ENCODE data around the gene RPS3A.
A peak's percentile ranks its signal among the peaks of the same experiment; 100 is the strongest.
"Not testable (repeated sequence)": the region's sequence is repeated elsewhere in the genome, so short reads cannot be mapped to it uniquely, and the experiment has no call there.

The RPS3A gene

GRCh38 chr4:151117371-151117962 is 18.0 kb downstream of the RPS3A start:
- peak; percentile 52 to 56 for DNase-seq

DNA sequence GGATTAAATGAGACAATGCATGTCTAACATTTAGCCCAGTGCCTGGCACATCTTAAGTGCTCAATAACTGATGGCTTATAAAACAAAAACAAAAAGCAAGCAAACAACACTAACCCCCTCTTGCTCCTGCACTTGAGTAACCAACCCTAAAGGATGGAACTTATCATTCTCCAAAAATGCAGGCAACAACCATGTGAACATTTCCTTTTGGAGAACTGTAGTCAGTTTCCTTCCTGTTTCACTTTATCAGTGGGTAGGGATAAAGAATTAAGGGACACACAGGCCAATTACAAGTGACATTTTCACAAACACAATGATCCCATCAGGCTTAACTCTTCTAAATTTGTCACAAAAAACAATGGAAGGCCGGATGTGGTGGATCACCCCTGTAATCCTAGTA is 30.4 kb downstream of the RPS3A start:
- DNase-seq: no peak

DNA sequence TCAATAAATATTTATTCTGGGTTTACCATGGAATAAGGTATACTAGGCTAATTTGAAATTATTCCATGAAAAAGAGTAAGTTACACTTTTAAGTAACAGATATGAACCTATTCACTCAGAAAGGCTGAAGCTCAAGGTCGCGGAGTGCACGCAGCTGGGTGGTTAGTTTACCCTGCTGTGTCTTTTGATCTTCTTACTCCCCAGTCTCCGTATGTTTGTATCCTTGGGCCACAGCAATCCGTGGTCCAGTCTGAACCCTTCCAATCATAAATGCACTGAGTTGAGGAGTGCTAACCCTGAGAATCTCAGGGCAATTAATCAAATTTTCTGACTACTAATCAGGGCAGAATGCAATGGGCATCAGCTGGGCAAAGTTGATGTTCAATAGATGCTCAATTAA is 33.9 kb downstream of the RPS3A start:
- no peak for DNase-seq

DNA sequence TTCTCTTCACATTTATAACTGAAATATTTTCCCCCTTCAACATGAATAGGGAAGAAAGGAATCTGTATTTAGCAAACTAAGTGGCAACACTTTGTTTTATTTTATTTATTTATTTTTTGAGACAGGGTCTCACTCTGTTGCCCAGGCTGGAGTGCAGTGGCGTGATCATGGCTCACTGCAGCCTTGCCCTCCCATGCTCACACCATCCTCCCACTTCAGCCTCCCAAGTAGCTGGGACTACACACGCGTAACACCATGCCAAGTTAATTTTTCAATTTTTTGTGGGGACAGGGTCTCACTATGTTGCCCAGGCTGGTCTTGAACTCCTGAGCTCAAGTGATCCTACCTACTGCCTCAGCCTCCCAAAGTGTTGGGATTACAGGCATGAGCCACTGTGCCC is 36.6 kb downstream of the RPS3A start:
- not testable (repeated sequence) for DNase-seq

DNA sequence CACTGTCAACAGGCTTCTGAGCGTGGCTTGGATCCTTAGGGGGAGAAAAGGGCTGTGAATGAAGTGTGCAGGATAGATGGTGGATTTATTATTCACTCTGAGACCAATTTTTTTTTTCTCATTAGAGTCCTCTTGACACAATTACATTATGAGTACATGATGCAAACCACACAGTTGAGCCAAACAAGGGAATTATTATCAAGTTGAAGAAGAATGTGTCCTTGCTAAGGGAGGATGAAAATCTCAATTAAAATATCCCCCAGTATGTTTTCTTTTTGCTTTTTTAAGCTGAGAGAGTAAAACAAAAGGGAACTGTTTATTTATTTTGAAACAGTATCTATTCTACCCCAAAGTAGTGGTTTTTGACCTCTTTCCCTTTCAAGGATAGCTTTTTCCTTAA is 40.4 kb downstream of the RPS3A start:
- no peak for DNase-seq

- no peak for DNase-seq
Measured at GRCh38 chr4:151142758-151143157, 43.3 kb downstream of the RPS3A start.

DNA sequence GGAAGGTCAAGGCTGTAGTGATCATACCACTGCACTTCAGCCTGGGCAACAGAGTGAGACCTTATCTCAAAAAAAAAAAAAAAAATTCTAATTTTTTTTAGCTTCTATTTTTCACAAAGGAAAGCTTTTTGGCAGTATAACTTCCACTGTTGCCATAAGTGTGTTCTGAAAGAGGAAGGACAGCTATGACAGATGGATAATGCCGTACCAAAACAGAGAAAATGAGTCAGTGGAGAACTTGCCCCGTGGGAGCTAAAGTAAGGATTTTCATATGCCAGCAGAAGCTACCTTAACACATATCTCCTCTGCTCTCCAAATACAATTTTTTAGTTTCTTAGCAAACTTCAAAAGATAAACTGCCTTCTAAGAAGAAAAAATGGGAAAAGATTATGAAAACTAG is 43.7 kb downstream of the RPS3A start:
- no peak for DNase-seq

DNA sequence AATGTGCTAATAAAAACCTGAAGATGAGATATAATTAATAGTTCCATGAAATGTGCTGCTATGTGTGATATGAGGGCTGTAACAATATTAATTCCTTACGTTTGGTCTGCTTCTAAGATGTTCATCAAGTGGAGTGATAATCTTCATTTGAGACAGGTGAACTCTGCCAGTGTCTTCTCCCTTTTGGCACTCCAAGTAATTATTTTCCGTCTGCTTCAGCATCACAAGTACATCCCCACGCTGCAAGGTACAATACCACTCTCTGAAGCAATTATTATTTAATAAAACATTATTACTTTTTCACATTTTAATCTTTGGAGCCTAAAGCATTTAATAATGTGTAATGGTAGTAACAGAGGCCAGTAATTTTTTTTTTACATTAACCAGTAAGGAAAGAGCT is 44.4 kb downstream of the RPS3A start:
- no peak for DNase-seq

- no peak for DNase-seq
Measured at GRCh38 chr4:151144329-151145072, 45.1 kb downstream of the RPS3A start.

GRCh38 chr4:151147000-151147399 is 47.6 kb downstream of the RPS3A start:
- DNase-seq: no peak

- DNase-seq: no peak
Measured at GRCh38 chr4:151148261-151148660, 48.8 kb downstream of the RPS3A start.

DNA sequence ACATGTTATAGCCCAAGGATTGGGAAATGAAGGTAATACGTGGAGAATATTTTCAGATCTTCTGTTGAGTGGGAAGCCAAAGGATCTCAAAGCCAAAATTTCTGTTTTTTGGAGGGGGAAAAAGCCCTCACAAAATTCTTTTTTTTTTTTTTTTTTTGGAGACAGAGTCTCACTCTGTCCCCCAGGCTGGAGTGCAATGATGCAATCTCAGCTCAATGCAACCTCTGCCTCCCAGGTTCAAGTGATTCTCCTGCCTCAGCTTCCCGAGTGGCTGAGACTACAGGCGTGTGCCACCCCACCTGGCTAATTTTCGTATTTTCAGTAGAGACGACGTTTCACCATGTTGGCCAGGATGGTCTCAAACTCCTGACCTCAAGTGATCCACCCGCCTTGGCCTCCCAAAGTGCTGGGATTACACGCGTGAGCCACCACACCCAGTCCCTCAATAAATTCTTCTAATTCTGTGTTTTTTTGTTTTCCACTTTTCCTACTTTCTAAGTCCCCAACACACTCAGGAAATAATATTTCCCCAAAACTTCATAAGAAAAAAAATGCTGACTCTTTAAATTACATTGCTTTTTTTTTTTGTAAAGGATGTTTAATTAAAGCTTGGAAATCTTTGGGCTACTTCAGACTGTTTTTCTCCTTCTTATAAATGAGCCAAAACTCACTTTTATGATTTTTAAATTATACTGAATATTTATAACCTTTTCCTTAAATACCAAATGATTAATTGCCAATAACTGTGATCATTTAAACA is 51.6 kb downstream of the RPS3A start:
- DNase-seq: no peak

- DNase-seq: no peak
Measured at GRCh38 chr4:151152028-151152427, 52.6 kb downstream of the RPS3A start.

DNA sequence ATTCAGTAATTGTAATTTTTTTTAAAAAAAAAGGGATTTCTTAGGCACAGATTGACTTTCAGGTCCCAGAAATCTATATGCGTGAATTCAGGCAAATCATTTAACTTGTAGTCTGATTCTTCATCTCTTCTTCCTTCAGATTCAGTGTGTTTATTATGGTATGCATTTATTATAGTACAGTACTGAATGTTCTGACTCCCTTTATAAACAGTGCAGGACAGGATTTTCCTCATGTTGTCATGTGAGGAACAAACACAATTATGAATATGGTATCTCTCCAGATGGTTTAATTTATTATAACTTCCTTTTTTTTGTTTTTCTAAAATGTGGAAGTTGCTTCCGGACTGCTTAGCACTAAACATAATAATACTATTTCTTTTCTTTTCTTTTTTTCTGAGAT is 54.2 kb downstream of the RPS3A start:
- no peak for DNase-seq
